Immature natural killer cell (primary cell): ENCODE data around the gene SYNJ2BP. TPM values are rescaled to one million over a fixed set of nuclear protein-coding genes. Genes with fewer than 3 reads are reported as not detected.
"Not testable (repeated sequence)": the region's sequence is repeated elsewhere in the genome, so short reads cannot be mapped to it uniquely, and the experiment has no call there.

Experiments
- DNase-seq, 3 donors: peaks; one replicate each; pipeline ENCODE4 v3.0.0; 2022; ENCODE audit warnings: mixed read lengths in 1 of 3
- H3K27ac Mint-ChIP-seq, 6 donors: one replicate each; pipeline ENCODE4 v1.8.0; 2020; ENCODE audit warnings: mixed read lengths in 6 of 6, mild to moderate bottlenecking in 5 of 6, inconsistent platforms in 4 of 6, moderate library complexity in 3 of 6
- H3K27me3 Mint-ChIP-seq, 3 donors: one replicate each; pipeline ENCODE4 v1.8.0; 2020 to 2021; ENCODE audit warnings: low read depth in 3 of 3, mild to moderate bottlenecking in 3 of 3, mixed read lengths in 3 of 3, moderate library complexity in 3 of 3, inconsistent platforms in 1 of 3
- H3K36me3 Mint-ChIP-seq, 3 donors: one replicate each; pipeline ENCODE4 v1.8.0; 2020; ENCODE audit warnings: mixed read lengths in 3 of 3, inconsistent platforms in 2 of 3, mild to moderate bottlenecking in 2 of 3
- H3K4me1 Mint-ChIP-seq, 2 donors: one replicate each; pipeline ENCODE4 v1.8.0; 2020; ENCODE audit warnings: inconsistent platforms in 2 of 2, mild to moderate bottlenecking in 2 of 2, mixed read lengths in 2 of 2, moderate library complexity in 1 of 2
- H3K4me3 Mint-ChIP-seq, 5 donors: one replicate each; pipeline ENCODE4 v1.8.0; 2020; ENCODE audit warnings: mild to moderate bottlenecking in 5 of 5, mixed read lengths in 5 of 5, inconsistent platforms in 3 of 5, moderate library complexity in 3 of 5
- H3K9me3 Mint-ChIP-seq, 6 donors: one replicate each; pipeline ENCODE4 v1.8.0; 2020; ENCODE audit warnings: mild to moderate bottlenecking in 6 of 6, mixed read lengths in 6 of 6, inconsistent platforms in 4 of 6, moderate library complexity in 3 of 6
- polyA plus RNA-seq, 3 donors: library from polyadenylated mRNA; unstranded; fragments of 300-500 nt; fragmentation: Illumina TruSeq; gene quantifications; one replicate each; pipeline ENCODE4 v1.2.3, GENCODE V29; 2021

SYNJ2BP gene
- polyA plus RNA-seq, 3 donors from 2014 or later: 14.0 to 18.3 (median 17.5) TPM

GRCh38 chr14:70407621-70408020 is 9.3 kb downstream of the SYNJ2BP start:
- H3K9me3 Mint-ChIP-seq: no peaks in the 10 kb centered on the region
- H3K27me3 Mint-ChIP-seq: peaks cover 0 to 2% (median 0%) of the 10 kb centered on the region in 3 donors
- peaks cover 8 to 51% of the 10 kb centered on the region in 2 donors for H3K4me1 Mint-ChIP-seq
- no peak overlapping the region for H3K4me3 Mint-ChIP-seq
- no peak for DNase-seq
- H3K36me3 Mint-ChIP-seq: peaks cover 4 to 10% (median 4%) of the 10 kb centered on the region in 3 donors
- H3K27ac Mint-ChIP-seq: no peak overlapping the region

GRCh38 chr14:70406216-70406615 is 10.7 kb downstream of the SYNJ2BP start:
- Mint-ChIP-seq H3K4me1 (peaks cover 4 to 41% of the 10 kb centered on the region in 2 donors), H3K36me3 (peaks cover 4 to 10% (median 4%) of the 10 kb centered on the region in 3 donors)
- H3K4me3 Mint-ChIP-seq, H3K27me3 Mint-ChIP-seq, DNase-seq, H3K9me3 Mint-ChIP-seq, H3K27ac Mint-ChIP-seq: not testable (repeated sequence)

GRCh38 chr14:70403335-70403734 is 13.6 kb downstream of the SYNJ2BP start:
- H3K27me3 Mint-ChIP-seq, H3K36me3 Mint-ChIP-seq: not testable (repeated sequence)

GRCh38 chr14:70401643-70402042 is 15.2 kb downstream of the SYNJ2BP start:
- Mint-ChIP-seq H3K4me1 (peaks cover 3 to 16% of the 10 kb centered on the region in 2 donors), H3K27ac (peak overlapping the region in 2 of 6 donors; percentile 30 to 40), H3K36me3 (peaks cover 2 to 7% (median 3%) of the 10 kb centered on the region in 3 donors), H3K27me3 (no peaks in the 10 kb centered on the region), H3K4me3 (no peak overlapping the region), H3K9me3 (no peaks in the 10 kb centered on the region)
- no peak for DNase-seq

More at GRCh38 chr14:70403335-70403734, 13.6 kb downstream of the SYNJ2BP start:
- peaks cover 5 to 25% of the 10 kb centered on the region in 2 donors for H3K4me1 Mint-ChIP-seq
- not testable (repeated sequence) for H3K9me3 Mint-ChIP-seq, DNase-seq, H3K27ac Mint-ChIP-seq, H3K4me3 Mint-ChIP-seq

- Mint-ChIP-seq H3K4me1 (peaks cover 0 to 2% of the 10 kb centered on the region in 2 donors), H3K4me3 (no peak overlapping the region), H3K27ac (no peak overlapping the region), H3K27me3 (no peaks in the 10 kb centered on the region), H3K36me3 (peaks cover 0 to 4% (median 2%) of the 10 kb centered on the region in 3 donors), H3K9me3 (no peaks in the 10 kb centered on the region)
- no peak for DNase-seq
Measured at GRCh38 chr14:70398706-70399431, 18.0 kb downstream of the SYNJ2BP start.

- H3K4me1 Mint-ChIP-seq: peaks cover 2 to 3% of the 10 kb centered on the region in 2 donors
- peaks cover 0 to 7% (median 2%) of the 10 kb centered on the region in 3 donors for H3K36me3 Mint-ChIP-seq
- no peaks in the 10 kb centered on the region for H3K27me3 Mint-ChIP-seq
- no peak overlapping the region for H3K4me3 Mint-ChIP-seq
- H3K9me3 Mint-ChIP-seq: no peaks in the 10 kb centered on the region
- DNase-seq: no peak
- H3K27ac Mint-ChIP-seq: no peak overlapping the region
Measured at GRCh38 chr14:70398280-70398679, 18.6 kb downstream of the SYNJ2BP start.

- no peak for DNase-seq
- Mint-ChIP-seq H3K4me3 (no peak overlapping the region), H3K27me3 (no peaks in the 10 kb centered on the region), H3K9me3 (no peaks in the 10 kb centered on the region), H3K27ac (no peak overlapping the region), H3K4me1 (peaks cover 2 to 8% of the 10 kb centered on the region in 2 donors), H3K36me3 (peaks cover 0 to 7% (median 2%) of the 10 kb centered on the region in 3 donors)
Measured at GRCh38 chr14:70397746-70398145, 19.1 kb downstream of the SYNJ2BP start.

- Mint-ChIP-seq H3K27ac (no peak overlapping the region), H3K4me3 (no peak overlapping the region), H3K4me1 (peaks cover 2 to 19% of the 10 kb centered on the region in 2 donors), H3K36me3 (peaks cover 0 to 12% (median 7%) of the 10 kb centered on the region in 3 donors), H3K9me3 (no peaks in the 10 kb centered on the region), H3K27me3 (no peaks in the 10 kb centered on the region)
- no peak for DNase-seq
Measured at GRCh38 chr14:70394674-70395306, 22.1 kb downstream of the SYNJ2BP start.

GRCh38 chr14:70392676-70393075 is 24.2 kb downstream of the SYNJ2BP start:
- H3K36me3 Mint-ChIP-seq: peaks cover 7 to 23% (median 10%) of the 10 kb centered on the region in 3 donors
- no peak overlapping the region for H3K27ac Mint-ChIP-seq
- DNase-seq: no peak
- no peaks in the 10 kb centered on the region for H3K27me3 Mint-ChIP-seq
- no peak overlapping the region for H3K4me3 Mint-ChIP-seq
- H3K4me1 Mint-ChIP-seq: peaks cover 0 to 19% of the 10 kb centered on the region in 2 donors
- no peaks in the 10 kb centered on the region for H3K9me3 Mint-ChIP-seq

- peaks cover 7 to 30% (median 10%) of the 10 kb centered on the region in 3 donors for H3K36me3 Mint-ChIP-seq
- peaks cover 0 to 19% of the 10 kb centered on the region in 2 donors for H3K4me1 Mint-ChIP-seq
- no peaks in the 10 kb centered on the region for H3K27me3 Mint-ChIP-seq
- no peak for DNase-seq
- no peaks in the 10 kb centered on the region for H3K9me3 Mint-ChIP-seq
- H3K4me3 Mint-ChIP-seq: no peak overlapping the region
- H3K27ac Mint-ChIP-seq: no peak overlapping the region
Measured at GRCh38 chr14:70391493-70392391, 25.1 kb downstream of the SYNJ2BP start.

- no peaks in the 10 kb centered on the region for H3K9me3 Mint-ChIP-seq
- no peak for DNase-seq
- no peaks in the 10 kb centered on the region for H3K27me3 Mint-ChIP-seq
- peaks cover 13 to 29% (median 25%) of the 10 kb centered on the region in 3 donors for H3K36me3 Mint-ChIP-seq
- no peaks in the 10 kb centered on the region for H3K4me1 Mint-ChIP-seq
- no peak overlapping the region for H3K27ac Mint-ChIP-seq
- H3K4me3 Mint-ChIP-seq: no peak overlapping the region
Measured at GRCh38 chr14:70382536-70382935, 34.4 kb downstream of the SYNJ2BP start.

GRCh38 chr14:70380824-70381223 is 36.1 kb downstream of the SYNJ2BP start:
- H3K4me1 Mint-ChIP-seq: no peaks in the 10 kb centered on the region
- no peaks in the 10 kb centered on the region for H3K27me3 Mint-ChIP-seq
- no peak overlapping the region for H3K4me3 Mint-ChIP-seq
- no peak overlapping the region for H3K27ac Mint-ChIP-seq
- H3K9me3 Mint-ChIP-seq: no peaks in the 10 kb centered on the region
- peaks cover 10 to 22% (median 22%) of the 10 kb centered on the region in 3 donors for H3K36me3 Mint-ChIP-seq
- no peak for DNase-seq

- Mint-ChIP-seq H3K36me3 (peaks cover 10 to 22% (median 13%) of the 10 kb centered on the region in 3 donors), H3K9me3 (no peaks in the 10 kb centered on the region), H3K4me3 (no peak overlapping the region), H3K27ac (no peak overlapping the region), H3K27me3 (no peaks in the 10 kb centered on the region), H3K4me1 (no peaks in the 10 kb centered on the region)
- DNase-seq: no peak
Measured at GRCh38 chr14:70378696-70379095, 38.2 kb downstream of the SYNJ2BP start.
